Esophagus squamous epithelium (tissue), 5 donors: Measurements from ENCODE around the gene ABHD17A. TPM values are rescaled to one million over a fixed set of nuclear protein-coding genes. Genes with fewer than 3 reads are reported as not detected.

Source experiments
- DNase-seq: peaks from one replicate; lab custom pipeline; 2025; lab: John Stamatoyannopoulos, UW
- H3K27ac ChIP-seq, 4 donors: fragments of 200-600 bp; sonication (generic); one replicate each; pipeline ENCODE4 v1.5.1; 2016 to 2019; ENCODE audit warnings: mild to moderate bottlenecking in 1 of 4
- H3K27me3 ChIP-seq, 4 donors: fragments of 200-600 bp; sonication (generic); 1 replicate in 3 of 4; 2 replicates in 1 of 4; pipeline versions ENCODE4 v1.5.1 to v1.6.0; 2017 to 2021; ENCODE audit warnings: antibody characterized with exemption in 1 of 4
- H3K36me3 ChIP-seq, 3 donors: fragments of 200-600 bp; sonication (generic); one replicate each; pipeline ENCODE4 v1.5.1; 2016 to 2019
- H3K4me1 ChIP-seq, 3 donors: fragments of 200-600 bp; sonication (generic); one replicate each; pipeline ENCODE4 v1.5.1; 2017 to 2019
- H3K4me3 ChIP-seq, 4 donors: fragments of 200-600 bp; sonication (generic); 1 replicate in 3 of 4; 2 replicates in 1 of 4; pipeline ENCODE4 v1.5.1; 2016 to 2019; ENCODE audit warnings: mild to moderate bottlenecking in 2 of 4, moderate library complexity in 1 of 4
- H3K9me3 ChIP-seq, 3 donors: fragments of 200-600 bp; sonication (generic); one replicate each; pipeline ENCODE4 v1.5.1; 2016 to 2019
- CTCF ChIP-seq, 6 experiments: fragments of 450-650 bp in 4 of 6; fragments of 200-600 bp in 2 of 6; sonication (generic) in 2 of 6; IDR thresholded peaks; one replicate each; pipeline ENCODE4 v1.5.1; 2016 to 2019; ENCODE audit warnings: antibody characterized with exemption in 6 of 6, mild to moderate bottlenecking in 4 of 6, moderate library complexity in 4 of 6
- POLR2A ChIP-seq, 4 donors: fragments of 450-650 bp; IDR thresholded peaks; one replicate each; pipeline ENCODE4 v1.6.1; 2017; ENCODE audit warnings: antibody characterized with exemption in 4 of 4, mild to moderate bottlenecking in 4 of 4, moderate library complexity in 3 of 4
- WGBS, 2 donors: methylation state at CpG; one replicate each; pipeline ENCODE4 v1.1.5; 2018; 5-methylcytosine and 5-hydroxymethylcytosine counted together
- intact Hi-C: fragments of 100-400 bp; cut with DNase I; formaldehyde crosslinking; loops from one replicate; pipeline ENCODE4 v1.15.0; 2022
- total RNA-seq, 4 donors: library from RNA; depleted of rRNA; stranded (reverse); fragments of >200 nt; gene quantifications; one replicate each; pipeline ENCODE4 v1.1.0, GENCODE V29; 2016
- donor health status: DM: yes; HTN: yes; CAD: no.

ABHD17A gene
- total RNA-seq, 4 donors from 2014 or later: 78.4 to 91.7 (median 82.9) TPM

- peaks cover 0 to 6% (median 5%) of the 10 kb centered on the region in 3 donors for H3K36me3 ChIP-seq
- DNase-seq: no peak
- 92 to 97% methylated on average over 6 of the region's 17 CpGs for WGBS, 2 donors
- no peaks in the 10 kb centered on the region for H3K27me3 ChIP-seq
- TF ChIP-seq POLR2A (IDR thresholded peaks at IDR 0.05): no peak
- no peak for TF ChIP-seq CTCF (IDR thresholded peaks at IDR 0.05)
- peak overlapping the region; percentile 77 to 87 (median 86) for H3K4me3 ChIP-seq
- intact Hi-C loops: no loop called here
- peaks cover 21 to 43% (median 25%) of the 10 kb centered on the region in 3 donors for H3K4me1 ChIP-seq
- H3K9me3 ChIP-seq: no peaks in the 10 kb centered on the region
- peak overlapping the region; percentile 95 to 97 (median 96) for H3K27ac ChIP-seq
These were observed 19.9 kb downstream of the ABHD17A start for GRCh38 chr19:1865172-1866010.

- intact Hi-C loops: no loop called here
- H3K9me3 ChIP-seq: no peaks in the 10 kb centered on the region
- WGBS, 2 donors: 6% methylated on average over 19 of the region's 52 CpGs; no CpG with 5 or more reads in 1 of the 2 donors
- H3K4me1 ChIP-seq: peaks cover 28 to 51% (median 32%) of the 10 kb centered on the region in 3 donors
- H3K36me3 ChIP-seq: peaks cover 0 to 5% (median 0%) of the 10 kb centered on the region in 3 donors
- no peaks in the 10 kb centered on the region for H3K27me3 ChIP-seq
- DNase-seq: no peak
- H3K4me3 ChIP-seq: peak overlapping the region; percentile 77 to 87 (median 86)
- TF ChIP-seq POLR2A (IDR thresholded peaks at IDR 0.05) (peak in 2 of 4 donors; percentile 3 to 40), CTCF (IDR thresholded peaks at IDR 0.05) (peak; percentile 78 to 94 (median 88))
- H3K27ac ChIP-seq: peak overlapping the region; percentile 95 to 97 (median 96)
These were observed 20.7 kb downstream of the ABHD17A start for GRCh38 chr19:1864480-1865171.

- intact Hi-C loops: no loop called here
- peak; percentile 84 for DNase-seq
- Histone ChIP-seq H3K36me3 (peaks cover 0 to 5% (median 0%) of the 10 kb centered on the region in 3 donors), H3K9me3 (no peaks in the 10 kb centered on the region), H3K4me3 (peak overlapping the region; percentile 77 to 87 (median 86)), H3K27ac (peak overlapping the region; percentile 95 to 97 (median 96)), H3K27me3 (no peaks in the 10 kb centered on the region), H3K4me1 (peaks cover 36 to 54% (median 40%) of the 10 kb centered on the region in 3 donors)
- no CpG with 5 or more reads among the region's 115 CpGs for WGBS, 2 donors
- TF ChIP-seq CTCF (IDR thresholded peaks at IDR 0.05) (peak in 1 of 6 experiments; percentile 2), POLR2A (IDR thresholded peaks at IDR 0.05) (no peak)
These were observed 21.4 kb downstream of the ABHD17A start for GRCh38 chr19:1863638-1864479.

GRCh38 chr19:1863328-1863637, 22.0 kb downstream of the ABHD17A start, which contains the start of gene KLF16:
Gene KLF16, minus strand, starts transcription at chr19:1863579. Its CDS starts 82 bp downstream, at chr19:1863497.
- WGBS, 2 donors: 7% methylated on average over 3 of the region's 63 CpGs; no CpG with 5 or more reads in 1 of the 2 donors
- Histone ChIP-seq H3K27me3 (no peaks in the 10 kb centered on the region), H3K4me1 (peaks cover 42 to 58% (median 46%) of the 10 kb centered on the region in 3 donors), H3K27ac (peak within 1 kb of the TSS; percentile 95 to 97 (median 96)), H3K9me3 (no peaks in the 10 kb centered on the region), H3K36me3 (peaks cover 0 to 5% (median 0%) of the 10 kb centered on the region in 3 donors), H3K4me3 (peak within 1 kb of the TSS; percentile 77 to 87 (median 86))
- TF ChIP-seq CTCF (IDR thresholded peaks at IDR 0.05) (no peak), POLR2A (IDR thresholded peaks at IDR 0.05) (peak in 2 of 4 donors; percentile 79 to 80)
- intact Hi-C loops: no loop called here
- DNase-seq: no peak
